ENCODE results near the gene SYDE1. TPM values are rescaled to one million over a fixed set of nuclear protein-coding genes. Genes with fewer than 3 reads are reported as not detected.
A peak's percentile ranks its signal among the peaks of the same experiment; 100 is the strongest.

The SYDE1 gene
- total RNA-seq, 2 experiments from 2014 or later = 1.6 to 2.4 TPM

- Mint-ChIP-seq H3K27me3 (no peaks in the 10 kb centered on the region), H3K4me3 (no peak overlapping the region), H3K9me3 (peaks cover 8% of the 10 kb centered on the region), H3K27ac (no peak overlapping the region), H3K4me1 (no peaks in the 10 kb centered on the region), H3K36me3 (peaks cover 5% of the 10 kb centered on the region)
- DNase-seq = no peak
Observed at GRCh38 chr19:15098460-15098859, 8.7 kb upstream of the SYDE1 start.

- H3K36me3 Mint-ChIP-seq = peaks cover 6% of the 10 kb centered on the region
- H3K4me1 Mint-ChIP-seq = no peaks in the 10 kb centered on the region
- peaks cover 11% of the 10 kb centered on the region for H3K9me3 Mint-ChIP-seq
- DNase-seq = no peak
- no peak overlapping the region for H3K27ac Mint-ChIP-seq
- H3K4me3 Mint-ChIP-seq = no peak overlapping the region
- H3K27me3 Mint-ChIP-seq = no peaks in the 10 kb centered on the region
Observed at GRCh38 chr19:15099017-15099582, 8.1 kb upstream of the SYDE1 start.

GRCh38 chr19:15101479-15102082 is 5.6 kb upstream of the SYDE1 start:
- peaks cover 21% of the 10 kb centered on the region for H3K9me3 Mint-ChIP-seq
- H3K27ac Mint-ChIP-seq = no peak overlapping the region
- peaks cover 9% of the 10 kb centered on the region for H3K36me3 Mint-ChIP-seq
- peaks cover 1% of the 10 kb centered on the region for H3K27me3 Mint-ChIP-seq
- peak; percentile 48 for DNase-seq
- H3K4me3 Mint-ChIP-seq = no peak overlapping the region
- H3K4me1 Mint-ChIP-seq = peaks cover under 1% of the 10 kb centered on the region

GRCh38 chr19:15104003-15104402 is 3.2 kb upstream of the SYDE1 start:
- Mint-ChIP-seq H3K4me3 (no peak overlapping the region), H3K9me3 (peaks cover 21% of the 10 kb centered on the region), H3K4me1 (peaks cover 10% of the 10 kb centered on the region), H3K27me3 (peaks cover 5% of the 10 kb centered on the region), H3K27ac (no peak overlapping the region), H3K36me3 (peaks cover 9% of the 10 kb centered on the region)
- no peak for DNase-seq

- Mint-ChIP-seq H3K27ac (no peak overlapping the region), H3K36me3 (peaks cover 9% of the 10 kb centered on the region), H3K4me3 (no peak overlapping the region), H3K9me3 (peaks cover 21% of the 10 kb centered on the region), H3K27me3 (peaks cover 5% of the 10 kb centered on the region), H3K4me1 (peaks cover 10% of the 10 kb centered on the region)
- DNase-seq = no peak
Observed at GRCh38 chr19:15104411-15104810, 2.8 kb upstream of the SYDE1 start.

GRCh38 chr19:15105044-15105443 is 2.2 kb upstream of the SYDE1 start:
- Mint-ChIP-seq H3K4me3 (no peak overlapping the region), H3K9me3 (peaks cover 21% of the 10 kb centered on the region), H3K27ac (no peak overlapping the region)

GRCh38 chr19:15108145-15108844 is 1.1 kb downstream of the SYDE1 start:
- H3K9me3 Mint-ChIP-seq = peaks cover 14% of the 10 kb centered on the region
- peak overlapping the region; percentile 66 for H3K4me3 Mint-ChIP-seq
- H3K27ac Mint-ChIP-seq = no peak overlapping the region
- DNase-seq = no peak
- peaks cover 6% of the 10 kb centered on the region for H3K36me3 Mint-ChIP-seq
- peaks cover 5% of the 10 kb centered on the region for H3K27me3 Mint-ChIP-seq
- peaks cover 10% of the 10 kb centered on the region for H3K4me1 Mint-ChIP-seq

More at GRCh38 chr19:15105044-15105443, 2.2 kb upstream of the SYDE1 start:
- peaks cover 10% of the 10 kb centered on the region for H3K4me1 Mint-ChIP-seq
- H3K27me3 Mint-ChIP-seq = peaks cover 5% of the 10 kb centered on the region
- peaks cover 9% of the 10 kb centered on the region for H3K36me3 Mint-ChIP-seq
- no peak for DNase-seq

- no peak for DNase-seq
- peaks cover 5% of the 10 kb centered on the region for H3K27me3 Mint-ChIP-seq
- peaks cover 4% of the 10 kb centered on the region for H3K36me3 Mint-ChIP-seq
- H3K4me3 Mint-ChIP-seq = no peak overlapping the region
- H3K9me3 Mint-ChIP-seq = peaks cover 9% of the 10 kb centered on the region
- no peak overlapping the region for H3K27ac Mint-ChIP-seq
- peaks cover 10% of the 10 kb centered on the region for H3K4me1 Mint-ChIP-seq
Observed at GRCh38 chr19:15108845-15109767, 1.9 kb downstream of the SYDE1 start.

GRCh38 chr19:15109768-15110417 is 2.7 kb downstream of the SYDE1 start:
- no peak for DNase-seq
- Mint-ChIP-seq H3K27ac (no peak overlapping the region), H3K4me1 (peaks cover 10% of the 10 kb centered on the region), H3K4me3 (no peak overlapping the region), H3K9me3 (peaks cover 4% of the 10 kb centered on the region), H3K36me3 (peaks cover 4% of the 10 kb centered on the region), H3K27me3 (peaks cover 5% of the 10 kb centered on the region)

GRCh38 chr19:15110418-15110815 is 3.2 kb downstream of the SYDE1 start:
- H3K4me1 Mint-ChIP-seq = peaks cover 10% of the 10 kb centered on the region
- H3K27ac Mint-ChIP-seq = no peak overlapping the region
- peaks cover 4% of the 10 kb centered on the region for H3K36me3 Mint-ChIP-seq
- no peak overlapping the region for H3K4me3 Mint-ChIP-seq
- peaks cover 5% of the 10 kb centered on the region for H3K27me3 Mint-ChIP-seq
- peaks cover 4% of the 10 kb centered on the region for H3K9me3 Mint-ChIP-seq
- no peak for DNase-seq

GRCh38 chr19:15111758-15112157 is 4.6 kb downstream of the SYDE1 start:
- H3K4me3 Mint-ChIP-seq = no peak overlapping the region
- H3K27me3 Mint-ChIP-seq = peaks cover 2% of the 10 kb centered on the region
- no peak for DNase-seq
- H3K4me1 Mint-ChIP-seq = peaks cover 8% of the 10 kb centered on the region
- H3K9me3 Mint-ChIP-seq = no peaks in the 10 kb centered on the region
- H3K27ac Mint-ChIP-seq = peak overlapping the region; percentile 16
- H3K36me3 Mint-ChIP-seq = peaks cover 4% of the 10 kb centered on the region

GRCh38 chr19:15112385-15112784 is 5.2 kb downstream of the SYDE1 start:
- H3K36me3 Mint-ChIP-seq = peaks cover 8% of the 10 kb centered on the region
- H3K4me1 Mint-ChIP-seq = peaks cover 5% of the 10 kb centered on the region
- H3K9me3 Mint-ChIP-seq = no peaks in the 10 kb centered on the region
- DNase-seq = no peak
- no peak overlapping the region for H3K27ac Mint-ChIP-seq
- no peak overlapping the region for H3K4me3 Mint-ChIP-seq
- H3K27me3 Mint-ChIP-seq = no peaks in the 10 kb centered on the region

GRCh38 chr19:15113245-15114152 is 6.3 kb downstream of the SYDE1 start:
- H3K4me1 Mint-ChIP-seq = no peaks in the 10 kb centered on the region
- H3K27ac Mint-ChIP-seq = no peak overlapping the region
- H3K9me3 Mint-ChIP-seq = no peaks in the 10 kb centered on the region
- DNase-seq = no peak
- H3K4me3 Mint-ChIP-seq = no peak overlapping the region
- peaks cover 12% of the 10 kb centered on the region for H3K36me3 Mint-ChIP-seq
- no peaks in the 10 kb centered on the region for H3K27me3 Mint-ChIP-seq

- no peaks in the 10 kb centered on the region for H3K27me3 Mint-ChIP-seq
- peaks cover 18% of the 10 kb centered on the region for H3K36me3 Mint-ChIP-seq
- no peak overlapping the region for H3K4me3 Mint-ChIP-seq
- H3K9me3 Mint-ChIP-seq = no peaks in the 10 kb centered on the region
- no peaks in the 10 kb centered on the region for H3K4me1 Mint-ChIP-seq
- no peak overlapping the region for H3K27ac Mint-ChIP-seq
- no peak for DNase-seq
Observed at GRCh38 chr19:15114153-15114540, 6.9 kb downstream of the SYDE1 start.
